Measurements from ENCODE around the gene SUV39H2.
"Not testable (repeated sequence)": the region's sequence is repeated elsewhere in the genome, so short reads cannot be mapped to it uniquely, and the experiment has no call there.

Gene SUV39H2

GRCh38 chr10:14938971-14939370, 60.3 kb downstream of the SUV39H2 start:
- not testable (repeated sequence) for DNase-seq

GRCh38 chr10:14942147-14942949, 63.7 kb downstream of the SUV39H2 start:
- DNase-seq = not testable (repeated sequence)

GRCh38 chr10:14942950-14943338, 64.3 kb downstream of the SUV39H2 start:
- not testable (repeated sequence) for DNase-seq

- DNase-seq = no peak
Measured at GRCh38 chr10:14945108-14945507, 66.4 kb downstream of the SUV39H2 start.

- DNase-seq = no peak
Measured at GRCh38 chr10:14947268-14947667, 68.6 kb downstream of the SUV39H2 start.

- DNase-seq = no peak
Measured at GRCh38 chr10:14949291-14949690, 70.6 kb downstream of the SUV39H2 start.

- DNase-seq = peak in 1 of 6 experiments; percentile 9
Measured at GRCh38 chr10:14952851-14953423, 74.3 kb downstream of the SUV39H2 start.

- DNase-seq = peak in 2 of 6 experiments; percentile 30 to 42
Measured at GRCh38 chr10:14953424-14954000, 74.8 kb downstream of the SUV39H2 start.

Measured in stimulated activated naive CD4-positive, alpha-beta T cell (primary cell).